Urinary bladder (tissue), 4 donors: ENCODE measurements around the gene NF2. TPM values are rescaled to one million over a fixed set of nuclear protein-coding genes. Genes with fewer than 3 reads are reported as not detected.

ENCODE experiments used
- DNase-seq: peaks from one replicate; pipeline ENCODE4 v3.0.0-alpha.2; 2015; ENCODE audit errors: extremely low spot score
- H3K27ac ChIP-seq: one replicate; pipeline ENCODE4 v1.5.1; 2013; ENCODE audit warnings: low read depth, mild to moderate bottlenecking, moderate library complexity
- H3K36me3 ChIP-seq: one replicate; pipeline ENCODE4 v1.6.1; 2013; ENCODE audit warnings: mild to moderate bottlenecking, moderate library complexity; ENCODE audit not compliant: insufficient read depth
- H3K4me1 ChIP-seq: one replicate; pipeline ENCODE4 v1.6.1; 2013; ENCODE audit warnings: mild to moderate bottlenecking, moderate library complexity; ENCODE audit not compliant: insufficient read depth
- H3K4me3 ChIP-seq: one replicate; pipeline ENCODE4 v1.5.1; 2013; ENCODE audit warnings: low read depth, low read length
- WGBS: extraction: QIAGEN DNeasy Blood & Tissue Kit; methylation state at CpG from one replicate; pipeline ENCODE4 v1.1.7; 2013; 5-methylcytosine and 5-hydroxymethylcytosine counted together
- polyA plus RNA-seq: library from polyadenylated mRNA; stranded (reverse); fragments of 200-250 nt; gene quantifications from one replicate; pipeline ENCODE4 v1.2.3, GENCODE V29; 2013
- total RNA-seq: library from RNA; depleted of rRNA; stranded (reverse); fragments of >200 nt; gene quantifications from one replicate; pipeline ENCODE4 v1.2.3, GENCODE V29; 2014
- donor health status: healthy with polysubstance abuse.
- donor health status: healthy.

The NF2 gene
- total and polyA plus RNA-seq, 2 donors = 10.2 to 28.9 TPM

DNA sequence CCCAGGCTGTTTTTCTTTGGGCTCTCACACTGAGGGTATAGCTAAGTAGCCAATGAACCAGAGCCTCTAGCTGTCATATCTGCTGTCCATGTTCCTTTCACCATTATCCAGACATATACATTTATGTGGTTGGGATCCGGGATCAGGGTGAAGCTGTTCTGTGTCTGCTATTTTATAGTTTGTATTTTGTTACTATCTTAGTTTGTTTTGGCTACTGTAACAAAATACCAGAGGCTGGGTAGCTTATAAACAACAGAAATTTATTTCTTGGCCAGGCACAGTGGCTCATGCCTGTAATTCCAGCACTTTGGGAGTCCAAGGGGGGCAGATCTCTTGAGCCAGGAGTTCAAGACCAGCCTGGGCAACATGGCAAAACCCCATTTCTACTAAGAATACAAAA is 75.9 kb downstream of the NF2 start:
- no peaks in the 10 kb centered on the region for H3K4me1 ChIP-seq
- no peak overlapping the region for H3K27ac ChIP-seq
- no peak for DNase-seq
- no peak overlapping the region for H3K4me3 ChIP-seq
- H3K36me3 ChIP-seq = peaks cover 8% of the 10 kb centered on the region
- 29% methylated on average over 1 of the region's 1 CpG for WGBS

- no peak for DNase-seq
- WGBS = 92% methylated on average over 4 of the region's 4 CpGs
- Histone ChIP-seq H3K27ac (no peak overlapping the region), H3K4me3 (no peak overlapping the region), H3K4me1 (no peaks in the 10 kb centered on the region), H3K36me3 (peaks cover 2% of the 10 kb centered on the region)
Measured at GRCh38 chr22:29683536-29683935, 80.1 kb downstream of the NF2 start.

GRCh38 chr22:29684244-29684643 is 80.8 kb downstream of the NF2 start:
- WGBS = 96% methylated on average over 4 of the region's 4 CpGs
- H3K27ac ChIP-seq = no peak overlapping the region
- DNase-seq = no peak
- peaks cover 2% of the 10 kb centered on the region for H3K36me3 ChIP-seq
- no peaks in the 10 kb centered on the region for H3K4me1 ChIP-seq
- H3K4me3 ChIP-seq = no peak overlapping the region

- no peak for DNase-seq
- H3K36me3 ChIP-seq = no peaks in the 10 kb centered on the region
- 63% methylated on average over 5 of the region's 5 CpGs for WGBS
- H3K27ac ChIP-seq = no peak overlapping the region
- no peaks in the 10 kb centered on the region for H3K4me1 ChIP-seq
- no peak overlapping the region for H3K4me3 ChIP-seq
Measured at GRCh38 chr22:29689206-29689879, 85.9 kb downstream of the NF2 start.

- no peak overlapping the region for H3K27ac ChIP-seq
- no peaks in the 10 kb centered on the region for H3K36me3 ChIP-seq
- H3K4me1 ChIP-seq = no peaks in the 10 kb centered on the region
- WGBS = 34% methylated on average over 8 of the region's 8 CpGs
- no peak overlapping the region for H3K4me3 ChIP-seq
- no peak for DNase-seq
Measured at GRCh38 chr22:29689880-29690213, 86.4 kb downstream of the NF2 start.

DNA sequence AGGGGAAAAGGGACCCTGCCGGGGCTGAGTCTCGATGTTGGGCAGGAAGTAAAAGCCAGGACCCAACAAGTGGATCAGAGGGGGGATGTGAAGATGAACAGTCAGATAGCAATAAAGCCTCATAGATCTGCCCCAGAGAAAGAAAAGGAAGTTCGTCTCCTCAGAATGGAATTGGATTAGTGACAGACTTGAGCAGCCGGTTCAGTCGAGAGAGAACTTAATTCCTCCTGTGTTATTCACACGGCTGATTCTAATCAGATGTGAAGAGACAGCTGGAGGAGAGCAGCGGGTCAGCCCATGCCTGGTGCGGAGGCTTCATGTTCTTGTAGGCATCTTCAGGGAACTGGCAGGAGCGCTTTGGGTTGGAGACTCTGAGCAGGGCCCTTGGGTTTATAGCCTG is 87.0 kb downstream of the NF2 start:
- Histone ChIP-seq H3K27ac (no peak overlapping the region), H3K36me3 (peaks cover under 1% of the 10 kb centered on the region), H3K4me1 (no peaks in the 10 kb centered on the region), H3K4me3 (no peak overlapping the region)
- 56% methylated on average over 9 of the region's 9 CpGs for WGBS
- DNase-seq = no peak

GRCh38 chr22:29691636-29692326 is 88.3 kb downstream of the NF2 start:
- 87% methylated on average over 13 of the region's 13 CpGs for WGBS
- peaks cover 3% of the 10 kb centered on the region for H3K36me3 ChIP-seq

GRCh38 chr22:29692327-29692640 is 88.9 kb downstream of the NF2 start:
- no peaks in the 10 kb centered on the region for H3K4me1 ChIP-seq
- no peak for DNase-seq
- H3K36me3 ChIP-seq = peaks cover 4% of the 10 kb centered on the region
- no peak overlapping the region for H3K27ac ChIP-seq
- 54% methylated on average over 4 of the region's 4 CpGs for WGBS
- no peak overlapping the region for H3K4me3 ChIP-seq

More at GRCh38 chr22:29691636-29692326, 88.3 kb downstream of the NF2 start:
- Histone ChIP-seq H3K4me3 (no peak overlapping the region), H3K4me1 (no peaks in the 10 kb centered on the region), H3K27ac (no peak overlapping the region)
- no peak for DNase-seq

GRCh38 chr22:29693161-29693560 is 89.7 kb downstream of the NF2 start:
- no peak overlapping the region for H3K27ac ChIP-seq
- H3K36me3 ChIP-seq = peaks cover 5% of the 10 kb centered on the region
- H3K4me3 ChIP-seq = no peak overlapping the region
- DNase-seq = no peak
- 78% methylated on average over 8 of the region's 8 CpGs for WGBS
- no peaks in the 10 kb centered on the region for H3K4me1 ChIP-seq

DNA sequence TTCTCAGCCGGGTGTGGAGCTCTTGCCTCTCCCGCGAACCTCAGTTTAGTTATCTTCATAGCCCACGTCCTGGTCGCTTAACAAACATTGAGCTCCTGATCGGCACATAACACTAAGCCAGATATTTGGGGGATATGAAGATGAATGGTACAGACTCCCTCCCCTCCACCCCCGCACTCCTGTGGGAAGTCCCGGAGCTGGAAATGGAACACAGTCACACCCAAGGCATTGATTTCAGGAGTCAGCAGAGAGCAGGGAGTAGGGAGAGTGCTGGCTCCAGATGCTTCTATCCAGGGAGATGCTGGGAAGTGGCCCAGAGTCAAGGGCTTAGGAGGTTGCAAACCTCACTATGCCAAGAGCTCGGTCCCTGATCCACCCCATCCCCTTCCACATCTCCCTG is 90.2 kb downstream of the NF2 start:
- no peaks in the 10 kb centered on the region for H3K4me1 ChIP-seq
- no peak overlapping the region for H3K27ac ChIP-seq
- WGBS = 77% methylated on average over 9 of the region's 9 CpGs

DNA sequence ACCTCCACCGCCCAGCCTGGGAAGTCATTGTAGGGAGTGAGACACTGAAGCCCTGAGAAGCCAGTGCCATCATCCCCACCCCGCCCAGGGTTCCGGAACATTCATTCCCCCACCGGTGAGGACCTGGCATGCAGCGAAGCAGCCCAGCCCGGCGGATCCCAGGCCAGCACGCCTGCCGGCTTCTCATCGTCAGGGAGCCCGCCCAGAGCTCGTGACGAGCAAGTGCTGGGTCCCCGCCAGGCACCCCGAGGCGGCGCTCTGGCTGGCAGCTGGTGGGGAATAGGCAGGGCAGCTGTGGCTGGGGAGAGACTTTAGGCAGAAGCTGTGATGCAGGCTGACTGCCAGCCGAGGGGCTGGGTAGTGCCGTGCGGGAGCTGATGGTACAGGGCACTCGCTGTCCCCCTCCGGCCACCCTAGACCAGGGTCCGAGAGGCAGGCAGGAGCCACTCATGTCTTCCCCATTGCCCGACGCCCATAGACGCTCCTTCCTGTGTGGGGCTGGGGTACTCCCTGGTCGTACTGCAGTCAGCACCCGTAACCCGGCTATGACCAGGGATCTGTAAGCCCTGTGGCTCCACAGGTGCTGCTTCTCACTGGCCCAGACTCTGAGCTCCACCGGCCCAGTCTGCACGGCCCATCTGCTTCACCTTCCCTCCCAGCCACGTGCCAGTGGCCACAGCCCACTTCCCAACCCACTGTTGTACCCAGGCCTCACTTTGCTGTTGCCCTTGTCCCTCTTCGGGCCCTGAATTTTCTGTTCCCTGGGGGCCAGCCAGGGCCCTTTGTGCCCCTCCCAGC is 91.9 kb downstream of the NF2 start:
- 93% methylated on average over 33 of the region's 33 CpGs for WGBS
- Histone ChIP-seq H3K27ac (no peak overlapping the region), H3K4me3 (no peak overlapping the region), H3K4me1 (no peaks in the 10 kb centered on the region), H3K36me3 (peaks cover 5% of the 10 kb centered on the region)
- no peak for DNase-seq

More for the DNA sequence above, 90.2 kb downstream of the NF2 start:
- H3K4me3 ChIP-seq = no peak overlapping the region
- H3K36me3 ChIP-seq = peaks cover 5% of the 10 kb centered on the region
- no peak for DNase-seq

GRCh38 chr22:29697853-29698598 is 94.6 kb downstream of the NF2 start:
- Histone ChIP-seq H3K4me3 (no peak overlapping the region), H3K27ac (no peak overlapping the region), H3K36me3 (peaks cover 5% of the 10 kb centered on the region), H3K4me1 (peaks cover 3% of the 10 kb centered on the region)
- DNase-seq = no peak
- WGBS = 85% methylated on average over 16 of the region's 16 CpGs

DNA sequence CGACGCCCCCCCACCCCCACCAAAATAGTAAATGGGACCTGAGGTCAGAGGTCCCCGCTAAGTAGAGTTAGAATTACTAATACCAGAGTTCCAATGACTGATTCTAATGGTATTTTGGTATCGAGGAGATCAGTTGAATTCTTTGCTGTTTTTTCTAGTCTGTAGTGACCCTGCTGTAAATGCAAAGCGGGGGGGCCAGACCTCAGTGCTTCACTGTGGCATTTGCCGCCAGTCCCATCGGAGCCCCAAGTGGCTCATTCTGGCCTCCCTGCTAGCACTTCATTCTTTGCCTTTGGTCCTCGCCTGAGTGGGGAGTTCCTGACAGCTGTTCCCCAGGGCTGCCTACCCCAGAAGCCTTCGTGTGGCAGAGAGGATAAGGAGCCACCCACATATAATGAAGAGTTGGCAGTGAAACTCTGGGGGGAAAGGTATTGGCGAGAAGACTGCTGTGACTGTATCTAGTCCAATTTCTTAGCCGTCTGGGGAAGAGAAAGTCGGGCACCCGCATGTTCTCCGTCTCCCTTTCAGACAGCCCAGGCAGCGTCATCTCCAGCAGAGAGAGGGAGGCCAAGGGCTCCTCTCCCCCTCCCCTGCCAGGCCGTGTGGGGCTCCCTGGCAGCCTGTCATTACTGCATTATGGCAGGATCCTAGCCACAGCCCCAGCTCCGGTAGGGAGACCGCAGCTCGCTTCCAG is 96.9 kb downstream of the NF2 start:
- 52% methylated on average over 19 of the region's 19 CpGs for WGBS
- Histone ChIP-seq H3K27ac (no peak overlapping the region), H3K4me3 (no peak overlapping the region), H3K4me1 (peaks cover 3% of the 10 kb centered on the region), H3K36me3 (peaks cover 5% of the 10 kb centered on the region)
- no peak for DNase-seq
